HCT116 (cell line): ENCODE data around the gene INTS1. TPM values are rescaled to one million over a fixed set of nuclear protein-coding genes. Genes with fewer than 3 reads are reported as not detected.
A peak's percentile ranks its signal among the peaks of the same experiment; 100 is the strongest.

Experiments
- ATAC-seq: fragments of 200-7000 bp; cut with Tn5 transposase; 2 replicates; pipeline ENCODE4 v1.9.1; 2020; ENCODE audit warnings: mild to moderate bottlenecking, moderate library complexity
- BruUV-seq: library from RNA; stranded (reverse); fragments of 400-500 nt; replicated peaks from 2 replicates; lab custom pipeline; 2021; lab: Mats Ljungman, UMichigan
- CTCF ChIA-PET: fragments of 300-600 bp; sonication (Branson Sonifier 250); formaldehyde crosslinking; loops from one replicate; lab custom pipeline; 2021; ENCODE audit warnings: antibody characterized with exemption; lab: Charles Lee
- POLR2A ChIA-PET: fragments of 300-600, 350-600 bp; sonication (Branson Sonifier 250); formaldehyde crosslinking; loops from one replicate; lab custom pipeline; 2021; ENCODE audit warnings: antibody characterized with exemption; lab: Charles Lee
- RAD21 ChIA-PET, 2 experiments: fragments of 300-600 bp; sonication (Branson Sonifier 250); formaldehyde crosslinking; loops; one replicate each; lab custom pipeline; 2023; ENCODE audit warnings: low total read pairs in 2 of 2; ENCODE audit not compliant: uncharacterized antibody in 2 of 2, unreplicated experiment in 2 of 2, low non-redundant PET in 1 of 2; lab: Charles Lee
- DNase-seq: peaks from one replicate; pipeline ENCODE4 v3.0.0-alpha.2; 2010; ENCODE audit warnings: low read depth, low spot score
- H2AFZ ChIP-seq: fragments of 200-600 bp; shearing (Covaris generic), sonication (generic); 2 replicates; pipeline ENCODE4 v1.6.1; 2017; ENCODE audit warnings: low read depth, mixed run types, mixed read lengths, antibody characterized with exemption, low read length; ENCODE audit not compliant: poor library complexity, severe bottlenecking
- H3K27ac ChIP-seq: 2 replicates; pipeline ENCODE4 v1.5.1; 2012; ENCODE audit warnings: low read depth, low read length
- H3K27me3 ChIP-seq: fragments of 200-600 bp; sonication (generic); 2 replicates; pipeline ENCODE4 v1.6.1; 2016; ENCODE audit warnings: mixed run types, low read length, mixed read lengths; ENCODE audit not compliant: insufficient read depth
- H3K36me3 ChIP-seq, 2 experiments: fragments of 200-500 bp in 1 of 2; fragments of 200-600 bp in 1 of 2; sonication (Bioruptor generic) in 1 of 2; sonication (generic) in 1 of 2; 2 replicates each; pipeline versions ENCODE4 v1.5.1 to v1.6.1; 2014 to 2016; ENCODE audit warnings: low read length in 2 of 2, inconsistent platforms in 1 of 2, mixed read lengths in 1 of 2, mixed run types in 1 of 2; ENCODE audit not compliant: insufficient read depth in 2 of 2, control insufficient read depth in 1 of 2
- H3K4me1 ChIP-seq, 2 experiments: fragments of 200-600 bp in 1 of 2; sonication (generic) in 1 of 2; 2 replicates each; pipeline versions ENCODE4 v1.5.1 to v1.6.1; 2012 to 2017; ENCODE audit warnings: low read length in 2 of 2, inconsistent platforms in 1 of 2, mild to moderate bottlenecking in 1 of 2, mixed read lengths in 1 of 2, mixed run types in 1 of 2, moderate library complexity in 1 of 2; ENCODE audit not compliant: insufficient read depth in 2 of 2, control insufficient read depth in 1 of 2
- H3K4me2 ChIP-seq: fragments of 200-600 bp; sonication (generic); 2 replicates; pipeline ENCODE4 v1.6.1; 2017; ENCODE audit warnings: mixed run types, low read length, mixed read lengths
- H3K4me3 ChIP-seq, 2 experiments: fragments of 200-600 bp in 1 of 2; sonication (generic) in 1 of 2; replicated peaks in 1 of 2; 2 replicates each; pipeline ENCODE4 v1.5.1; 2011 to 2016; ENCODE audit warnings: low read length in 2 of 2, control low read depth in 1 of 2, low read depth in 1 of 2, mild to moderate bottlenecking in 1 of 2, mixed read lengths in 1 of 2, mixed run types in 1 of 2
- H3K79me2 ChIP-seq: fragments of 200-600 bp; sonication (generic); 2 replicates; pipeline ENCODE4 v1.6.1; 2017; ENCODE audit warnings: mild to moderate bottlenecking, mixed run types, low read length, moderate library complexity, mixed read lengths; ENCODE audit not compliant: insufficient read depth
- H3K9ac ChIP-seq: fragments of 200-600 bp; sonication (generic); 2 replicates; pipeline ENCODE4 v1.6.1; 2016; ENCODE audit warnings: low read length, mixed read lengths
- H3K9me2 ChIP-seq: fragments of 200-600 bp; sonication (generic), shearing (Covaris generic); 2 replicates; pipeline ENCODE4 v1.6.1; 2017; ENCODE audit warnings: mixed run types, mild to moderate bottlenecking, moderate library complexity; ENCODE audit not compliant: insufficient read depth
- H3K9me3 ChIP-seq, 2 experiments: fragments of 200-500 bp in 1 of 2; fragments of 200-600 bp in 1 of 2; sonication (Bioruptor generic) in 1 of 2; sonication (generic) in 1 of 2; 2 replicates each; pipeline ENCODE4 v1.6.1; 2014 to 2017; ENCODE audit warnings: low read length in 2 of 2, mixed read lengths in 2 of 2, inconsistent platforms in 1 of 2, low read depth in 1 of 2, mild to moderate bottlenecking in 1 of 2, mixed run types in 1 of 2, moderate library complexity in 1 of 2; ENCODE audit not compliant: control insufficient read depth in 1 of 2, insufficient read depth in 1 of 2
- H4K20me1 ChIP-seq: fragments of 200-600 bp; sonication (generic), shearing (Covaris generic); 2 replicates; pipeline ENCODE4 v1.6.1; 2017; ENCODE audit warnings: mixed run types, mild to moderate bottlenecking, moderate library complexity; ENCODE audit not compliant: insufficient read depth
- SIN3A ChIP-seq: IDR thresholded peaks from 2 replicates; pipeline ENCODE4 v1.6.1; 2012; ENCODE audit warnings: low read depth
- TCF7L2 ChIP-seq: IDR thresholded peaks from 2 replicates; pipeline ENCODE4 v1.7.0; 2011; ENCODE audit warnings: borderline replicate concordance, inconsistent platforms; ENCODE audit not compliant: insufficient read depth, insufficient read length; ENCODE audit errors: extremely low read depth
- YY1 ChIP-seq: IDR thresholded peaks from 2 replicates; pipeline ENCODE4 v1.6.1; 2011; ENCODE audit warnings: low read length, low read depth, moderate library complexity, mild to moderate bottlenecking; ENCODE audit not compliant: insufficient replicate concordance; ENCODE audit errors: extremely low read depth
- ZFX ChIP-seq: fragments of 450-650 bp; IDR thresholded peaks from 2 replicates; pipeline ENCODE4 v1.6.1; 2017
- intact Hi-C: fragments of 100-400 bp; cut with micrococcal nuclease; formaldehyde crosslinking; loops from 2 replicates; pipeline ENCODE4 v1.10.0; 2022
- total RNA-seq: library from RNA; stranded (reverse); gene quantifications from one replicate; pipeline ENCODE4 v1.2.1, GENCODE V29; 2021; ENCODE audit not compliant: unreplicated experiment
- TF ChIP-seq, protein P1 (sequence below): IDR thresholded peaks from 2 replicates; pipeline ENCODE4 v1.6.1; 2011; ENCODE audit warnings: mild to moderate bottlenecking, low read length, moderate library complexity; ENCODE audit not compliant: insufficient replicate concordance; ENCODE audit errors: extremely low read depth

The INTS1 gene
- total RNA-seq, 1 experiment from 2014 or later = 167 TPM

DNA sequence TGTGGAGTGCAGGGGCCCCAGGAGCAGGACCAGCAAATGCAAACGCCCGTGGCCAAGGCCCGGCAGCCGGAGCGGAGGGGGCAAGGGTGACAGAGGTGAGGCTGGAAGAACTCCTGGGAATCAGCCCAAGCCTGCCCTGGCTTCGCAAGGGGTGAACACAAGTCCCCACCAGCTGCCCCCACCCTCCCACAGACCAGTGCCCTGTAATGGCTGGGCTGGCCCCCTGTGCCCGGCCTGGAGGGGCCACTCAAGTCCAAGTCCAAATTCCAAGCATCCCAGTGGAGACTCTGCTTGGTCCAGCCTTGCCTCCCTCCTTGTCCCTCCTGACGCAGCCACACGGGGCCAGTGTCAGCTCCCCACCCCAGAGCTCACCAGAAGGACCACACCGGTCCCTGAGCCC is 73.0 kb downstream of the INTS1 start:
- Histone ChIP-seq H3K27me3 (no peaks in the 10 kb centered on the region), H4K20me1 (no peaks in the 10 kb centered on the region), H3K9me2 (no peaks in the 10 kb centered on the region), H3K9ac (no peak overlapping the region), H3K4me2 (no peak overlapping the region), H3K9me3 (no peaks in the 10 kb centered on the region)
- 0 out of 2 replicates have a peak, but pooled peaks have one; percentile 7 for ATAC-seq
- no TSS peak for BruUV-seq
- CTCF ChIA-PET = no interaction called here
- TF ChIP-seq, protein P1, sequence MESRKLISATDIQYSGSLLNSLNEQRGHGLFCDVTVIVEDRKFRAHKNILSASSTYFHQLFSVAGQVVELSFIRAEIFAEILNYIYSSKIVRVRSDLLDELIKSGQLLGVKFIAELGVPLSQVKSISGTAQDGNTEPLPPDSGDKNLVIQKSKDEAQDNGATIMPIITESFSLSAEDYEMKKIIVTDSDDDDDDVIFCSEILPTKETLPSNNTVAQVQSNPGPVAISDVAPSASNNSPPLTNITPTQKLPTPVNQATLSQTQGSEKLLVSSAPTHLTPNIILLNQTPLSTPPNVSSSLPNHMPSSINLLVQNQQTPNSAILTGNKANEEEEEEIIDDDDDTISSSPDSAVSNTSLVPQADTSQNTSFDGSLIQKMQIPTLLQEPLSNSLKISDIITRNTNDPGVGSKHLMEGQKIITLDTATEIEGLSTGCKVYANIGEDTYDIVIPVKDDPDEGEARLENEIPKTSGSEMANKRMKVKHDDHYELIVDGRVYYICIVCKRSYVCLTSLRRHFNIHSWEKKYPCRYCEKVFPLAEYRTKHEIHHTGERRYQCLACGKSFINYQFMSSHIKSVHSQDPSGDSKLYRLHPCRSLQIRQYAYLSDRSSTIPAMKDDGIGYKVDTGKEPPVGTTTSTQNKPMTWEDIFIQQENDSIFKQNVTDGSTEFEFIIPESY = no peak
- TF ChIP-seq ZFX = no peak
- no peak for TF ChIP-seq YY1
- TF ChIP-seq SIN3A = no peak
- no peak for TF ChIP-seq TCF7L2
- TF ChIP-seq, all 23 proteins: peak for 0
- intact Hi-C loops = no loop called here
- Histone ChIP-seq H3K36me3 (no peaks in the 10 kb centered on the region), H3K27ac (no peak overlapping the region), H3K4me3 (no peak overlapping the region), H2AFZ (no peak overlapping the region), H3K4me1 (peaks cover 0 to 9% of the 10 kb centered on the region in 2 experiments; a peak in 2 of 4 replicates), H3K79me2 (no peaks in the 10 kb centered on the region)
- ChIA-PET POLR2A (no interaction called here), RAD21 (no interaction called here)
- DNase-seq = no peak
